DMS53 (cell line): ENCODE results near the gene IGF2.

Experiments used
- DNase-seq: peaks from one replicate; lab custom pipeline; 2025; lab: John Stamatoyannopoulos, UW

IGF2 gene

DNA sequence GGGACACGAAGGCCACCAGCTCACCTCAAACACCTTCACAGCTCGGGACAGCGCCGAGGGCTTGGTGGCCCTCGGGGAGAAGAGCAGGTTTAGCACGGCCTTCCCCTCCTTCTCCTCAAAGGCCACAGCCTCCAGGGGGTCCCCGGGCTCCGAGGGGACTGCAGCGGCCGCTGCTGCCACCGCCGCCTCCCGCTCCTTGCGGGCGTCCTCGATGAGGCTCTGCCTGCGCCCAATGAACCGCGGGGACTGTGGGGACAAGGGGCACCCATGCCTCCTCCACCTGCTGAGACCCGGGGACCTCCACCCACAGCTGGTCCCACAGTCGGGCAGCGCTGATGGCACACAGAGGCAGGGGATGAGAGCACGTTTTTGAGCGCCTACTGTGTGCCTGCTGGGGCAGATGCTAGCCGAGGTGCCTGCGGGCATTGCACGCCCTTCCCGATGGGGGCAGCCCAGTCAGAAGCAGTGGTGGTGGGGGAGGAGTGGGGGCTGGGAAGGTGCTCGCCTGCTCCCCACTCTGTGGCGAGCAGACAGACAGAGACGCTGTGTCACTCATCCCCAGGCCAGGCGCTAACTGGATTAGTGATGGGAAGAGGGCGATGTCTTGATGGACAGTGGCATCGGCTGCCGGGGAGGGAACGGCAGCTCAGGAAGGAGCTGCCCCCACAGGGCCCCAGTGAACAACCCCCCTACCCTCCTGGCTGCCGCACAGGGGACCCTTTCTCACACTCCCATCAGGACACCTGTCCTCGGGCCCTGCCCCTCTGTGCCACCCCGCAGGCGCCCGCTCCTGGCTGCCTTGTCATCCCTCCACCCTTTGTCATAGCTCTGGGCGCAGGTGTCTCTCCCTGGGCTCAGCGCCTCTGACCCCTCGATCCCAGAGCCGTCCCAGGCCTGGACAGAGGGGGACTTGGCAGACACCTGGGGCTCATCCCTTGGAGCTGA lies 30.7 kb upstream of the IGF2 start:
- DNase-seq: peak; percentile 42

DNA sequence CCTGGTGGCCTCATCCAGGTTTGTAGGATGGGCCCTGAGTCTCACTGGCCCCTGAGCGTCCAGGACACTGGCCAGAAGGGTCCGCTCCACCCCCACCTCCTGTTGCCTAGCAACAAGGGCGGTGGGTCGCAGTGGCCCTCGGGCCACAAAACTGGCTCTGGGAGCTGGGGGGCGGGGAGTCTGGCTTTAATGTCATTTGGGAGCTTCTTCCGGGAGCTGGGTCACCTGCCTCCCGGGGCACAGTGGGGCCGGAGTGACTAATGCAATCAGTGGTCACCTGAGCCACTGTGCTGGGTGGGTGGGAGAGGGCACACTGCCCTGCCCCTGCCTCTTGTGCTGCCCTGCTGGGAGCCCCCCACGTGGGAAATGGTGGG lies 29.8 kb upstream of the IGF2 start:
- peak; percentile 47 for DNase-seq

DNA sequence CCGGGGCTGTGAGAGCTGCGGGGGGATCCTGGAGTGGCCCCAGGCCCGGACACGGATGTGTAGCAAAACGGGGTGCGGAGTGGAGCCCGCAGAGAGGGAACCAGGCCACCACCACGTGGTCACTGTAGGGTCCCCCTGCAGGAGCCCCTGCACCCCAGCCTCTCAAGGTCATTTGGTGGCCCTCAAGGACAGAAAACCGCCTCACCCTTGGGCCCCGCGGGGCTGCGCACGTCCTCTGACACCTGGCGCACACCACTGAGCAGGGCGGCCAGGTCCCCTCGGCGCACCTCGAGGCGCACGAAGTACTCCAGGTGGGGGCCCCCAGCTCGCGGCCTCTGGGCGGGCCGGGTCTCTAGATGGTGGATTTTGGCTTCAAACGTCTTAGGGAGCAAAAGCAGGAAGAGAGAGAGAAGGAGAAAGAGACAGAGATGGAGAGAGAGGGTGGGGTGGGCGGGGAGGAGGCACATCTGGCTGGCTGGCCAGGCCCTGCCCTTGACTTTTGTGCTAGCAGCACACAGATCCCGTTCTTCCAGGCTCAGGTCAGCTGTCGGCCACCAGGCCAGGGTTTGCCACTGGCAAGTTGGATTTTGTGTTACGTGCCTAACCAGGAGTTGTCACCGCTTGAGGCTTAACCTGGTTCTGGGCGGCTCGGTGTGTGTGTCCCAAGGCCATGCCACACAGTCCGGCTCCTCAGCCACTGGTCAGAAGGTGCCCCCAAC lies 29.3 kb upstream of the IGF2 start:
- DNase-seq: peak; percentile 44

DNA sequence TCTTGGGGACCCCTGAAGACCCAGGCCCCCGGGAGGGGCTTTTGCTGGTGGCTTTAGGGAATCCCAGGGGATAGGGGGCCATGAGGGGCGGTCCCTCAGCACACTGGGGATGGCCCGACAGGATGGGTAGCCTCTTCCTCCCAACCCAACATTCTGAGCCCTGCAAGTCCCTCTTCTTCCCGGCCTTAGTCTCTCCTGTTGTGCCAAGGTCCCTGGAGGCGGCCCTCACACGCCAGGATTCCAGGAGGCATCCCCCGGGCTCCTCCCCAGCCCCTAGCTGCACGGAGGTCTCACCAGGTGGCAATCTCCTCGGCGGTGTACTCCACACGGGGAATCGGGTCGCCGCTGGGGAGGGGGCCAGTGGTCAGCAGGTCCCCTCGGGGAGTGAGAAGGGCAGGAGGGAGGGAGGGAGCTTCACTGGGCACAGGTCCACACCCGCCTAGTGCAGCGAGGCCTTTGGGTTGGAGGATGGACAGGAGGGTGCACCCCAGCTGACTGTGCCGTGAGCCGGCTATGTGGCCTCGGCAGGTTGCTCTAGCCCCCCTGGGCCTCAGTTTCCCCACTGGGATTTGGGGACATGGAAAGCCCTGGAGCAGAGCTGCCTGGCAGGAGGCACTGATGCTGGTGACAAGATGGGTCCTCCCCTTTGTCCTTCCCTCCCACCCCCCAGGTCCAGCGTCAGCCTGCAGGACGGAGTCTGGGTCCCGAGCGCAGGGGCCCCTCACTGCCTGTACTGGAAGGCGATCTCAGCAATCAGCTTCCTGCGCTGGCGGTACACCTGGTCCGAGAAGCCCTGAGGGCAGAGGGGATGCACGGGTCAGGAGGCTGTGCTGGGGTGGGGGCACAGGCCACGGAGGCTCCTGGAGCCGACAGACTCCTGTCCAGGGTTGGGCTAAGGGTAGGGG lies 28.2 kb upstream of the IGF2 start:
- DNase-seq: no peak

DNA sequence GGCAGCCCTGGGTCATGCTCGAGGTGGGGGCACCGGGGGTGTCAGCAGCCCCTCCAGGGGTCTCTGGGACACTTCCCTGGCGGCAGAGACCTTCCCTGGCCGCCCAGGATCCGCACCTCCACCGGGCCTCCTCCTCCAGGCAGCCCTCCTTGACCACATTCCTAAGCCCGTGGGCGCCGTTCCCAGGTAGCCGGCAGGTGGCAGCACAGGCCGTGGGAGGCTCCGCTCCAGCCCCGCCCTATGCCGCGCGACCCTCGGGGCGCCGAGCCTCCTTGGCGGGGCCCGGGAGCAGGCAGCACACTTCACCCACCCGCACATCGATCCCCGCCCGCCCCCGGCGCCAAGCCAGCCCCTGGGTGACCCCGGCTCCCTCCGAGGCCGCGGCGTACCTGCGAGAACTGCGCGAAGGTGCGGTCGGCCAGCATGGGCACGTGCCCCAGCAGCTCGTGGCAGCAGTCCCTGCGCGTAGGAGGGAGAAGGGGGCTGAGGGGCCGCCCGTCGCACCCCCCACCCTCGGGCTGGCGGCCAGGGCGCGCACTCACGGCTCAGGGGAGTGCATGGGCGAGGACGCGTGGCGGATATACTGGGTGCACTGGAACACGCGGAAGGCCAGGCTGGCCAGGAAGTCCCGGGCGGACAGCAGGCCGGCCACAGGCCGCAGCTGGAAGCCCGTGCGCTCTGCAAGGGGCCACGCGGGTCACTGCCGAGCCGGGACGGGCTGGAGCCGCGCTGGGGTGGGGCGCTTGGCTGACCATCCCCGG lies 27.1 kb upstream of the IGF2 start:
- peak; percentile 77 for DNase-seq

DNA sequence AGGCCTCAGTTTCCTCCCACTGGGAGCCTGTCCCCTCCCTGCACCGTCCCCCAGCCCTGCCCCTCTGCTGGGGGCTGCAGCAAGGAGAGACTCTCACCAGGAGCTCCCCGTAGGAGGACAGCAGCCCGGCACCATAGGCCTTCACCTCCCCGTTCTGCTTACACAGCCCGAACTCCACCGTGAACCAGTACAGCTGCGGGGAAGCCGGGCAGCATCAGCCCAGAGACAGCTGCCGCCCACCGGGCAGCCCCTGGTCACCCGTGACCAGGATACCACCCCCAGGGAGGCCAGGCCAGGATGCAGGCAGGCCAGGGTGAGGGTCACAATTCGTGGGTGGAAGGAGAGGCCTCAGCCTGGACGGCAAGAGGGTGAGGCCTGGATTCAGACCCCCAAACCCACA lies 26.4 kb upstream of the IGF2 start:
- DNase-seq: no peak

DNA sequence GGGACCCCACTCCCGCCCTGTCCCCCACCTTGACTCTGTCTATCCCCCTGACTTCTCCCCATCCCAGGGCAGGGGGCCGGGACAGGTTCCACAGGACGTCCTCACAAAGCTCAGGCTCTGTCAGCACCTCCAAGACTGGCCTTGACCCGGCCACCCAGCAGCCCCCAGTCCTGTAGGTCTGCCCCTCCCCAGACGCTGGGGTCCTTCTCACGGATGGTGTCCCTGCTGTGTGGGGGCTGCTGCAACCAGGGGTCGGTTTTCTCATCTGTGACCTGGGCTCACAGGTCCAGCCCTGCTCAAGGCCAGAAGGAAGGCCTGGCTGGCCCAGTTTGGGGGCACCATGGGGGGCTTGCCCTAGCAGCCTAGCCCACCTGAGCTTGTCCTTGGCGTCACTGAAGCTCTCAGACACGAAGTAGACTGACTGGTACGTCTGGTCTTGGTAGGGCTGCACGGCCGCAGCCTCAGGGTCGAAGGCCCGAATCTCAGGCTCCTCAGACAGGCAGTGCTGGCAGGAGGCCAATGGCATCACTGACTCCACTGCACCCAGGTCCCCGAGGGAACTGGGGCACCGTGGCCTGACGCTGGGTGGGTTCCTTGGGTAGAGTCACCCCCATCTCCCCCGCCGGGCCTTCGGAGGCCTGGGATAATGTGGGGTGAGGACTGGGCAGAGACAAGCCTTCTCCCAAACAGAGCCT lies 25.8 kb upstream of the IGF2 start:
- DNase-seq: peak; percentile 37

DNA sequence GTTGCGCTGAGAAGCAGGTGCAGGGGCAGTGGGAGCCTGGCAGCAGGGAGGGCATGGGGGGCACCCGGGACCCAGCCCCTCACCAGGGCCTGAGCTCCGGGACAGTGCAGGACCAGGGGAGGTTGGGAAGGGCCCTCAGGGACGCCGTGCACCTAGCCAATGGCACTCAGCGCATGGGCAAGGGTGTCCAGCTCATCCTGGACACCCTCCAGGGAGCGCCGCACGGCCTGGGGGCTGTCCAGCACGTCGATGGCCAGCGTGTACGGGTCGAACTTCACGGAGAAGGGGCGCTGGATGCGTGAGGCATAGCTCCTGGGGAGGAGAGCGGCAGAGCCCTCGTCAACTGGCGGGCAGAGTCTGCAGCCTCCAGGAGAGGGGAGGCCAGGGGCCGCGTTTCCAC lies 24.9 kb upstream of the IGF2 start:
- no peak for DNase-seq

DNA sequence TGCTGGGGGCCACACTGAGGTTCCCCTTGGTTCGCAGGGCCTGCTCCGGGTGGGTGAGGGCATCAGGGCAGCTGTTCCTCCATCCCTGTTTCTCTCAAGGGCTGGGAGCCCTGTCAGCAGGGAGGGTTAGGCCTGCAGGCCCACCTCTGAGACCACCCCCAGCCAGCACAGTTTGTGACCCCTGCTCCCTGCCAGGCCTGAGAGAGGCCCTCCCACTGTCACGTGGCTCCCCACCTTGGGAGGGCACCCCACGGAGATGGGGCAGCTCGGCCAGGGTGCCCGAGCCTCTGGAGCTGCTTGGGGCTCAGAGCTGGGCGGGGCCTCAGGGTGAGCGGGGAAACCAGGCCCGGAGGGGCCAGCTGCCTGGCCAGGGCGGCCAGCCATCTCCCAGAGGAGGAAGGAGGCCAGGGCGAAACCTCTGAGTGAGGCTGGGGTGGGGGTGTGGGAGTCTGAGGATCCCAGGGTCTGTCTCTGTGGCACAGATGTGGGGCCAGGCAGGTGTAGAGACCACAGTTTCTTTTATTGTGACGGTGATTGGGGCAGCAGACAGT lies 24.3 kb upstream of the IGF2 start:
- no peak for DNase-seq

DNA sequence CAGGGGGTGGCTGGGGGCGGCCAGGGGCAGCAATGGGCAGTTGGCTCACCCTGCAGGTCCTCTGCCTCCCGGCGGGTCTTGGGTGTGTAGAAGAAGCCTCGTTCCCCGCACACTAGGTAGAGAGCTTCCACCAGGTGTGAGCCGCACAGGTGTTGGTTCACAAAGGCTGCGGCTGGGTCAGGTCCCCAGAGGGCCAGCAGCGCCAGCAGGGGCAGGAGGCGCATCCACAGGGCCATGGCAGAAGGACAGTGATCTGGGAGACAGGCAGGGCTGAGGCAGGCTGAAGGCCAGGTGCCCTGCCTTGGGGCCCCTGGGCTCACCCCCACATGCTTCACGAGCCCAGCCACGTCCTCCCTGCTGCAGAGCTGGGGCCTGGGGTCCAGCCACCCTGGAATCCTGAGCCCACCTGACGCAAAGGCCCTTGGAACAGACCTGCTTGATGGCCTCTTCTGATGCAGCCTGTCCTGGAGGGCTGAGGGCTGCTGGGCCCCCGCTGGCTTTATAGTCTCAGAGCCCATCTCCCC lies 21.6 kb upstream of the IGF2 start, which contains the start of gene INS:
Gene INS (minus strand): TSS at position 474 of the 524 bp plus-strand sequence. CDS start 238 bp downstream, at position 236.
- DNase-seq: peak; percentile 68

DNA sequence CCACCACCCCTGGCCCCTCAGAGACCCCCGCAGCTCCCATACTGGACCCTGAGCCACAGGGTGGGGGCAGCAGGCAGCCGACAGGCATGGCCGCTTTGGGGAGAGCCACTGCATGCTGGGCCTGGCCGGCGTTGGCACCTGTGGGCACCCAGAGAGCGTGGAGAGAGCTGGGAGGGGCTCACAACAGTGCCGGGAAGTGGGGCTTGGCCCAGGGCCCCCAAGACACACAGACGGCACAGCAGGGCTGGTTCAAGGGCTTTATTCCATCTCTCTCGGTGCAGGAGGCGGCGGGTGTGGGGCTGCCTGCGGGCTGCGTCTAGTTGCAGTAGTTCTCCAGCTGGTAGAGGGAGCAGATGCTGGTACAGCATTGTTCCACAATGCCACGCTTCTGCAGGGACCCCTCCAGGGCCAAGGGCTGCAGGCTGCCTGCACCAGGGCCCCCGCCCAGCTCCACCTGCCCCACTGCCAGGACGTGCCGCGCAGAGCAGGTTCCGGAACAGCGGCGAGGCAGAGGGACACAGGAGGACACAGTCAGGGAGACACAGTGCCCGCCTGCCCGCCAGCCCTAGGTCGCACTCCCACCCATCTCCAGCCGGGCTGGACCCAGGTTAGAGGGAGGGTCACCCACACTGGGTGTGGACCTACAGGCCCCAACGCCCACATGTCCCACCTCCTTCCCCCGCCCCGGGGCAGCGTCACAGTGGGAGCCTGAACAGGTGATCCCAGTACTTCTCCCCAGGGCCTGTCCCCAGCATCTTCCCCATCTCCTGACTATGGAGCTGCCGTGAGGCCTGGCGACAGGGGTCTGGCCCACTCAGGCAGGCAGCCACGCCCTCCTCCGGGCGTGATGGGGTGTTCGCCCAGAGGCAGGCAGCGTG lies 20.6 kb upstream of the IGF2 start:
- DNase-seq: no peak

DNA sequence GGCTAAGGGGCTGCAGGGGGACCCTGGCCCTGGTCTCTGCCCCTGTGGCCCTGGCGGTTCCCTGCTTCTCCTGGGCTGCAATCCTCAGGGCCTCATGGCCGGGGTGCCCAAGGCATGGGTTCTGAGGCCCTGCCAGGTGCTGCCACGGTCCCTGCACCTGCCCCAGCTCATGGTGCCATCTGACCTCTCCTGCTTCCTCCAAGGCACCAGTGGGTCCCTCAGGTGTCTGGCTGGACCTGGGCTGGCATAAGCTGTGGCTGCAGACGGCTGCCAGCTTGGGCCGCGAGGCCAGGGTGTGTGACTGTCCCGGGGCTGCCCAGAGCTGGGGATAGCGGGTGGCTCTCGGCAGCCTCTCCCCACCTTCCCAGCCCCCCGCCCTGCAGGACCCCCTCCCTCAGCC lies 19.8 kb upstream of the IGF2 start:
- no peak for DNase-seq

DNA sequence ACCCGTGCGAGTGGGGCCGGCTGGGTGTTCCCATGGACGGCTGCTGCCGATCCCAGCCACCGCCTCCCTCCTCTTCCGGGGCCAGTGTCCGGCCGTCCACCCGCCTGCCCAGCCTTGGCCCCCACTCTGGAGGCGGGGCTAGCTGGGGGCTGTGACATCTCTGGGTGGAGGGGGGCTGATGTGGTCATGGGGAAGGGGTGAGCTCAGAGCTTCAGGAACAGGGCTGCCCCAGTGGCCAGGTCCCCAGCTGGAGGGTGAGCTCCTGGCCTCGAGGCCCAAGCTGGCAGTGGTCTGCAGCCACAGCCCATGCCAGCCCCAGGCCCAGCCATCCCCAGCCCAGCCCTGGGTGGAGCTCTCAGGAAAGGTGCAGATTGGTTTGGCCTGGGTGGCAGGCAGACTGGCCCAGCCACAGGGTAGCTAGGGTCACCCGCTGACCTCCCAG lies 19.1 kb upstream of the IGF2 start:
- DNase-seq: no peak

DNA sequence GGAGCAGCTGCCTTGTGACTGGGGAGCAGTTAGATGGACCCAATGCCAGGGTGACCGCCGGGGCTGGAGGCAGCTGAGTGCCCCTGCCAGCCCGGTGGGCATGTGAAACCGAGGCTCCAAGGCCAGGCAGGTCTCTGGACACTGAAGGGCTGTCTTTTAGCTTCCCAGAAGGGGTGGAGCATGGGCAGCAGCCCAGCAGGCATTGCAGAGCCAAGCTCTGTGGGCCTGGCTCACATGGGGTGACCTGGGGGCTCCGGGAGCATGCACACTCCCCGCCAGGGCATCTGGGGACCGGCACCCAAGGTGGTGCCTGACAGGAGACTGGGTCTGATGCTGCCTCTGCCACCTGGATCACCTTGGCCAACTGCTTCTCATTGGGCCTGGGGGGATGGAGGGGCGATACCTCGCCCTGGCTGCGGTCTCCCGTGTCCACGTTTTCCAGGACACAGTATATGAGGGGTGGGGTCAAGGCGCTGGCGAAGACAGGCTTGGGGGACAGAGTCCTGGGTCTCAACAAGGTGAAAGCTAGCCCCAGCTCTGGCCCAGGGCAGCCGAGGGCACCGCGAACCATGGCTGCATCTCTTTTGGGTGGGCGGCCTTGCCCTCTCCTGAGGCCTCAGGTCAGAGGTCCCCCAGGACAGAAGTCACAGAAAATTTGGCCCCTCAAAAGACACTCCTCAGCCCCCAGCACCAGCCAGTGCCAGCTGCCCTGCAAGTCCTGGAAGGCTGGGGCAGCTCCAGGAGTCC lies 18.3 kb upstream of the IGF2 start:
- DNase-seq: no peak

DNA sequence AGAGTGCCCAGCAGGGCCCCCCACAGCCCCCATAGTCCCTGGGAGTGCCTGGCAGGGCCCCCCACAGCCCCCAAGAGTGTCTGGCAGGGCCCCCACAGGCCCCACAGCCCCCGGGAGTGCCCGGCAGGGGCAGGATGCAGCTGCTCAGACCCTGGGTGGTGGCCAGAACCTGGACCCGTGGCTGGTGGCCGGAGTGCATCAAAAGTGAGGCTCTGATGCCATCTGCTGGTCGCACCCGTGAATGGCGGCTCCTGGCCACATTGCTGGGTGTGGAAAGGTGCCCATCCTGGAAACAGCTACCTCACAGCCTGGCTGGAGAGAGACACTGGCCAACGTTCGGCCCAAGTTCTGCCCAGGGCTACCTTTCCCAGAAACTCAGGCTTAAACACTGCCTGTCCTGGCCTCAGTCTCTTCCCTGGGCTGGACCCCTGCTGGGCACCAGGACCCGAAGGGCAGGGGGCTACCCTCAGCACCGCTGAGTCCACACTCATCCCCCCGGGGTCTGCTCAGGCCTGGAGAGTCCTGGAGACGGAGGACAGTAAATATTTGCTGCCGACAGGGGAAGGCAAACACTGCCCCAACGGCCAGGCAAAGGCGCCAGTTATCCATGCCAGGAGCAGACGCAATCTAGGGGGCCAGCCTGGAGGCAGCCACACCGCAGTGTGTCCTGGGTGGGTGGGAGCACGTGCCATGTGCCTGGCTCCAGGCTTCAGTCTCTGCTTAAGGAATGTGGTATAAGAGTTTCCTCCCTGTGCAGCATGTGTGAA lies 17.4 kb upstream of the IGF2 start:
- peak; percentile 85 for DNase-seq

DNA sequence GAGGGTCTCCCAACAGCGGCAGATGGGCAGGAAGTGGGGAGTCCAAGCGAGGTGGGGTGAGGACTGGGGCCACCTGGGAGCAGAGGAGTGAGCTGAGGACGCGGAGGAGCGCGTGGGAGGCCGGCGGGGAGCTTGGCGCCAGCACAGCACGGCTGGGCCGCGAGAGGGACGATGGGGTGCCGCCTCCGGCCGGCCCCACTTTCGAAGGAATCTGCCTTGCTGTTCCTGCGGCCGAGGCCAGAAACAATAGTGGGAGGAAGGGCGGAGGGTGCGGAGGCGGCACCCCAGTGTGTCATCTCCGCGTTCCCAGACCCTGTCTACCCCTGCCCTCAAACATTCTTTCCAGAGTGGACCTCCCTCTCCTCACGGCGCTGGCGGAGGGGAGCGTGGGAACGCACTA lies 16.3 kb upstream of the IGF2 start:
- DNase-seq: no peak

DNA sequence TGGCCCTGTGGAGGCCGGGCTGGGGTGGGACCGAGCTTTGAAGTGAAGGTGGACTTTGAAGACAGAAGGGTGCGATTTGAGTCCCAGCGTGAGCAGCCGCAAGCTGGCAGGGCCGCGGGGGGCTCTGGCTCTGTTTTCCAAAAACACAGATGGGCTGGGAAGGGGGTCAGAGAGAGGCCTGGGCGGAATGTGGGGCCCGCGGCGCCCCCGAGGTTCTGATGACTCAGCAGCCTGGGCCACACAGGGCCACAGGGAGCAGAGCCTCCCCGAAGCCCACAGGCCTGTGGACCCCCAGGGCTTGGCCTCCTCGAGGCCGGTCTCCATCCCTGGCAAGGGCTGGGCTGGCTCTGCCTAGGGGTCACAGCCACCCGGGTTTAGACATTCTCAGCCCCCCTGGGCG lies 15.7 kb upstream of the IGF2 start:
- no peak for DNase-seq

DNA sequence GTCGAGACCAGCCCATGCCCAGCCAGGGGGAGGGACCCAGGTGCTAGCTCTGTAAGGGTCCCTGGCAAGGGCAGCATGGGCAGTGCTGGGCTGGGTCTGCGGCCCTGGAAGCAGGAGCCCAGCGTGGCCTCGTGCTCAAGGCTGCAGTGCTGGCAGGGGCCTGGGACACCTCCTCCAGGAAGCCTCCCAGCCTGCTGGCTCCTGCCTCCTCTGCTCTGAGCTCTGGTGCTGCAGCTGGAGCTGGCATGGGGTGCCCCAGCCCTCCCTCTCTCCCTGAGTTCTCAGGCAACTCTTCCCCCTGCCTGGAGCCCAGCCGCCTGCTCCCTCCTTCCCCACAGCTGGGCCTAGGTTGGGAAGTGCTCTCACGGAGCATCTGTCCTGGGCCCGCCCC lies 15.0 kb upstream of the IGF2 start:
- DNase-seq: no peak
